Neuron (in vitro differentiated cells): ENCODE data around the gene C17orf100.

Experiments used
- H2AFZ ChIP-seq: one replicate; pipeline ENCODE4 v1.6.1; 2013; ENCODE audit warnings: low read depth, mild to moderate bottlenecking, inconsistent platforms, low read length, moderate library complexity
- H3K27me3 ChIP-seq: one replicate; pipeline ENCODE4 v1.6.1; 2013; ENCODE audit warnings: low read length; ENCODE audit not compliant: insufficient read depth
- H3K36me3 ChIP-seq: one replicate; pipeline ENCODE4 v1.6.1; 2013; ENCODE audit warnings: low read length; ENCODE audit not compliant: insufficient read depth
- H3K4me1 ChIP-seq: one replicate; pipeline ENCODE4 v1.6.1; 2013; ENCODE audit warnings: low read length; ENCODE audit not compliant: insufficient read depth
- H3K4me3 ChIP-seq: 2 replicates; pipeline ENCODE4 v1.5.1; 2013; ENCODE audit warnings: mild to moderate bottlenecking, low read length, moderate library complexity
- H3K9me3 ChIP-seq: one replicate; pipeline ENCODE4 v1.6.1; 2013; ENCODE audit warnings: low read length

Gene C17orf100

GRCh38 chr17:6668219-6668618 lies 16.7 kb downstream of the C17orf100 start:
- no peak overlapping the region for H2AFZ ChIP-seq
- H3K9me3 ChIP-seq: no peaks in the 10 kb centered on the region
- H3K36me3 ChIP-seq: no peaks in the 10 kb centered on the region
- no peak overlapping the region for H3K4me3 ChIP-seq
- H3K27me3 ChIP-seq: peaks cover 3% of the 10 kb centered on the region
- H3K4me1 ChIP-seq: no peaks in the 10 kb centered on the region

GRCh38 chr17:6668727-6669425 lies 17.3 kb downstream of the C17orf100 start:
- Histone ChIP-seq H3K9me3 (no peaks in the 10 kb centered on the region), H3K4me3 (no peak overlapping the region), H3K27me3 (peaks cover 3% of the 10 kb centered on the region)

GRCh38 chr17:6669479-6670212 lies 18.1 kb downstream of the C17orf100 start:
- no peak overlapping the region for H2AFZ ChIP-seq
- H3K9me3 ChIP-seq: no peaks in the 10 kb centered on the region
- H3K27me3 ChIP-seq: peaks cover 5% of the 10 kb centered on the region
- no peak overlapping the region for H3K4me3 ChIP-seq
- no peaks in the 10 kb centered on the region for H3K36me3 ChIP-seq
- no peaks in the 10 kb centered on the region for H3K4me1 ChIP-seq

More at GRCh38 chr17:6668727-6669425, 17.3 kb downstream of the C17orf100 start:
- H2AFZ ChIP-seq: no peak overlapping the region
- H3K36me3 ChIP-seq: no peaks in the 10 kb centered on the region
- no peaks in the 10 kb centered on the region for H3K4me1 ChIP-seq

DNA sequence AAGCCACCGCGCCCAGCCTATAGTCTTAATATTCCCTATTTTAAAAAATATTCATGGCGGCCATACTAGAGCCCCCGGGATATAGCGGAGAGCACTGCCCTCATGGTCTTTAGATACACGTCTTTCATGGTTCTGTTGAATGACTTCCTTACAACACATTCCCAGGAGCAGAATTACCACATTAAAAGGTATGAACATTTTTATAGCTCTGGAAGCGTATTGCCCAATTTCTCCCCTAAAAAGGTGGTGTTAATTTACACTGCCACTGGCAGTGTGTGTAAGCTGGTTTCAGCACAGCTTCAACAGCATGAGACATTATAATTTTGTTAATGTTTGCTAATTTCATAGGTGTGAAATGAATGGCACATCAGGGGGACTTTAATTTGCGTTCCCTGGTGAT lies 19.0 kb downstream of the C17orf100 start:
- Histone ChIP-seq H3K27me3 (peaks cover 9% of the 10 kb centered on the region), H3K4me3 (no peak overlapping the region), H3K36me3 (no peaks in the 10 kb centered on the region), H3K9me3 (no peaks in the 10 kb centered on the region), H2AFZ (no peak overlapping the region), H3K4me1 (no peaks in the 10 kb centered on the region)

GRCh38 chr17:6670999-6671398 lies 19.4 kb downstream of the C17orf100 start:
- Histone ChIP-seq H3K36me3 (no peaks in the 10 kb centered on the region), H3K4me3 (no peak overlapping the region), H3K9me3 (no peaks in the 10 kb centered on the region), H3K27me3 (peaks cover 9% of the 10 kb centered on the region), H2AFZ (no peak overlapping the region), H3K4me1 (no peaks in the 10 kb centered on the region)

DNA sequence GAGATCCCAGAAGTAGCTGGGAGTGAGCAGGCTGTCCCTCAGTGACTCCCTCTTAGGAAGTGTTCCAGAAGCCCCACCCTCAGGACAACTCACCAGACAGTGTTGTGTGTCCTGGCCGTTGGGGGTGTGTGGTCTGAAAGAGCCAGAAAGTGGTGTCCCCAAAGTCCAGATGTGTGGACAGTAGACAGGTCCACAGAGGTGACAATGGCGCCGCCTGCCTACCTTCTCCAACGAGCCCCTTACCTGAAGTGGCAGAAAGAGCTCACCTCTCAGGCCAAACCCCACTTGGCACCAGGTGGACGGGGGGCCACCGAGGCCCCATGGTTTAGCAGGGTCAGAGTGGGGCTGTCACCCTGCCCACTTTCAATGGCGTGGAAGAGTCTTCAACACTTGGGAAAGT lies 19.9 kb downstream of the C17orf100 start:
- Histone ChIP-seq H2AFZ (no peak overlapping the region), H3K36me3 (no peaks in the 10 kb centered on the region), H3K4me3 (no peak overlapping the region), H3K27me3 (peaks cover 11% of the 10 kb centered on the region), H3K9me3 (no peaks in the 10 kb centered on the region), H3K4me1 (no peaks in the 10 kb centered on the region)

GRCh38 chr17:6674586-6674985 lies 23.0 kb downstream of the C17orf100 start:
- Histone ChIP-seq H3K4me1 (no peaks in the 10 kb centered on the region), H2AFZ (no peak overlapping the region), H3K4me3 (no peak overlapping the region), H3K9me3 (no peaks in the 10 kb centered on the region), H3K27me3 (peaks cover 16% of the 10 kb centered on the region), H3K36me3 (no peaks in the 10 kb centered on the region)

DNA sequence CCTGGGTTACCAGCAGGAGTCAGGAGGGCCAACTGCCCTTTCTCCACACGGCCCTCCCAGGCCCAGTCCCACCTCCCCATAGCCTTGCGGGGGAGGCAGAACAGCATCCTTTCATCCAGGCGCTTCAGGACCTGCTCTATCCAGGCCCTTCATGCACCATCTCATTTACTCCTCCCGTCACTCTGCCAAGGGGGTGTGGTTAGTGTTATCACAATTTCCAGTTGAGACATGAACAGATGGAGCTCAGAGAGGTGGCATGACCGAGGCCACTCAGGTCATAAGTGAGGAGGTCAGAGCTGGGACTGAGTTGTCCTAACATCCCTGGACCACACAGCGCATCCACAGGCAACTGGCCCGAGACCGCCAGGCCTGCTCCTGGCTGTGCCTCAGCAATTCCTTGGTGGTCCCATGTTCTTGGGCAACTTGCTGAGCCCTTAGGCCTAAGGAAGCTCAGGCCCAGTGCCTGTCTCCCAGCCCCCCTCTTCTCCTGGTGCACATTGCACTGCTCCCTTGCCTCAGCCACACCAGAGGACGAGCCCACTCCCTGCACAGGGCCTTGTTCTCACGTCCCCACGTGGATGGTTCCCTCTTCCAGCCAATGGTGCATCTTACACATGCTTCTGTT lies 23.8 kb downstream of the C17orf100 start:
- Histone ChIP-seq H3K9me3 (no peaks in the 10 kb centered on the region), H3K4me3 (no peak overlapping the region), H3K4me1 (no peaks in the 10 kb centered on the region), H2AFZ (no peak overlapping the region), H3K27me3 (peaks cover 16% of the 10 kb centered on the region), H3K36me3 (no peaks in the 10 kb centered on the region)

- Histone ChIP-seq H3K9me3 (peaks cover under 1% of the 10 kb centered on the region), H3K4me3 (no peak overlapping the region)
These were observed 25.2 kb downstream of the C17orf100 start for GRCh38 chr17:6676802-6677157.

GRCh38 chr17:6677158-6677831 lies 25.7 kb downstream of the C17orf100 start:
- H3K9me3 ChIP-seq: peaks cover 2% of the 10 kb centered on the region
- peaks cover 16% of the 10 kb centered on the region for H3K27me3 ChIP-seq

More at GRCh38 chr17:6676802-6677157, 25.2 kb downstream of the C17orf100 start:
- Histone ChIP-seq H2AFZ (no peak overlapping the region), H3K4me1 (no peaks in the 10 kb centered on the region), H3K27me3 (peaks cover 16% of the 10 kb centered on the region), H3K36me3 (no peaks in the 10 kb centered on the region)

DNA sequence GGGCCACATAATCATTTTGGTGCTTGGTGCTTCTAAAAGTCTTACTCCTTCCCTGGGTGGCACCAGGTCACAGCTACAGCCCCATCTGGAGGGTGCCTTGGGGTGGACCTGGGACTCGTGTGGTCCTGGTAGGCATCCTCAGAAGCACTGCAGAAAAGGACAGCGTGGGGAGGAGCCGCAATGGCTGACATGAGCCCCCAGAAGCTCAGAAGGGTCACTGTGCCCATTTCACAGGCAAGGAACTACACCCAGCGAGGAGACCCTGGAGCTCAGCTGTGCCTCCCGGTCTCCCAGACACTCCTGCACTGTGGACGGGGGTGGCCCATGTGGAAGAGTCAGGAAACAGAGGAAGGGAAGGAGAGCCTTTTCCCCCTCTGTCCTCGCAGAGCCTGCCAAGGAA lies 26.4 kb downstream of the C17orf100 start:
- H3K4me1 ChIP-seq: no peaks in the 10 kb centered on the region
- no peak overlapping the region for H3K4me3 ChIP-seq
- H3K9me3 ChIP-seq: peaks cover 2% of the 10 kb centered on the region
- peaks cover 16% of the 10 kb centered on the region for H3K27me3 ChIP-seq
- no peak overlapping the region for H2AFZ ChIP-seq
- H3K36me3 ChIP-seq: no peaks in the 10 kb centered on the region

More at GRCh38 chr17:6677158-6677831, 25.7 kb downstream of the C17orf100 start:
- H3K4me3 ChIP-seq: no peak overlapping the region
- no peaks in the 10 kb centered on the region for H3K4me1 ChIP-seq
- no peaks in the 10 kb centered on the region for H3K36me3 ChIP-seq
- no peak overlapping the region for H2AFZ ChIP-seq

GRCh38 chr17:6679241-6679640 lies 27.7 kb downstream of the C17orf100 start:
- Histone ChIP-seq H3K4me1 (no peaks in the 10 kb centered on the region), H3K27me3 (peaks cover 18% of the 10 kb centered on the region), H2AFZ (no peak overlapping the region), H3K4me3 (no peak overlapping the region), H3K9me3 (peaks cover 2% of the 10 kb centered on the region), H3K36me3 (no peaks in the 10 kb centered on the region)

- H3K27me3 ChIP-seq: peaks cover 12% of the 10 kb centered on the region
- H3K36me3 ChIP-seq: no peaks in the 10 kb centered on the region
- no peak overlapping the region for H2AFZ ChIP-seq
- H3K9me3 ChIP-seq: peaks cover 2% of the 10 kb centered on the region
- H3K4me3 ChIP-seq: no peak overlapping the region
- H3K4me1 ChIP-seq: no peaks in the 10 kb centered on the region
These were observed 29.6 kb downstream of the C17orf100 start for GRCh38 chr17:6681176-6681575.
